Endothelial cell of umbilical vein (primary cell): ENCODE results near the gene PTPN2.

Experiments
- CTCF ChIP-seq, 2 donors: IDR thresholded peaks; 1 replicate in 1 of 2; 2 replicates in 1 of 2; pipeline ENCODE4 v1.5.1; 2011; ENCODE audit warnings: low read length in 2 of 2, mild to moderate bottlenecking in 2 of 2, moderate library complexity in 2 of 2, control low read depth in 1 of 2, inconsistent platforms in 1 of 2, low read depth in 1 of 2; ENCODE audit not compliant: insufficient read depth in 1 of 2; ENCODE audit errors: extremely low read depth in 1 of 2
- GATA2 ChIP-seq: IDR thresholded peaks from 2 replicates; pipeline ENCODE4 v1.7.0; 2011; ENCODE audit warnings: low read depth, mild to moderate bottlenecking, moderate library complexity, mixed read lengths, low read length; ENCODE audit not compliant: insufficient read length, insufficient read depth

GRCh38 chr18:12885500-12885899 is 1.5 kb upstream of the PTPN2 start:
- TF ChIP-seq GATA2 (no peak), CTCF (IDR thresholded peaks at IDR 0.05; ENCODE audit: extremely low read depth in 1 of 2, insufficient read depth in 1 of 2, low read depth in 1 of 2, low read length in 2 of 2) (no peak)
